HG03571 (cell line): Measurements from ENCODE around the gene FAM43B.

Source experiments
- ATAC-seq: cut with Tn5 transposase; IDR thresholded peaks from one replicate; pipeline ENCODE4 v1.9.1; 2021; ENCODE audit not compliant: unreplicated experiment

Gene FAM43B

GRCh38 chr1:20589331-20590278 lies 37.2 kb downstream of the FAM43B start:
- no peak for ATAC-seq

- no peak for ATAC-seq
Observed at GRCh38 chr1:20590306-20590777, 38.0 kb downstream of the FAM43B start.

- ATAC-seq = no peak
Observed at GRCh38 chr1:20593756-20594155, 41.4 kb downstream of the FAM43B start.

- ATAC-seq = no peak
Observed at GRCh38 chr1:20594746-20595145, 42.4 kb downstream of the FAM43B start.

GRCh38 chr1:20596106-20596505 lies 43.7 kb downstream of the FAM43B start:
- no peak for ATAC-seq

- ATAC-seq = no peak
Observed at GRCh38 chr1:20597650-20598049, 45.3 kb downstream of the FAM43B start.

- ATAC-seq = no peak
Observed at GRCh38 chr1:20600156-20600555, 47.8 kb downstream of the FAM43B start.

- ATAC-seq = no peak
Observed at GRCh38 chr1:20601129-20601825, 48.9 kb downstream of the FAM43B start.

GRCh38 chr1:20602851-20603450 lies 50.6 kb downstream of the FAM43B start:
- ATAC-seq = no peak

GRCh38 chr1:20603504-20604464 lies 51.4 kb downstream of the FAM43B start:
- no peak for ATAC-seq
